Peyer's patch (tissue), 4 donors: ENCODE results near the gene MAB21L4.

ENCODE experiments used
- POLR2A ChIP-seq, 2 donors: fragments of 450-650 bp; IDR thresholded peaks; one replicate each; pipeline ENCODE4 v1.5.1; 2017; ENCODE audit warnings: antibody characterized with exemption in 2 of 2, mild to moderate bottlenecking in 2 of 2, moderate library complexity in 2 of 2
- TF ChIP-seq, protein P1 (sequence below), 6 experiments: fragments of 450-650 bp in 4 of 6; fragments of 200-600 bp in 2 of 6; sonication (generic) in 1 of 6; IDR thresholded peaks; one replicate each; pipeline ENCODE4 v1.5.1; 2017 to 2019; ENCODE audit warnings: antibody characterized with exemption in 6 of 6, mild to moderate bottlenecking in 3 of 6, moderate library complexity in 1 of 6

DNA sequence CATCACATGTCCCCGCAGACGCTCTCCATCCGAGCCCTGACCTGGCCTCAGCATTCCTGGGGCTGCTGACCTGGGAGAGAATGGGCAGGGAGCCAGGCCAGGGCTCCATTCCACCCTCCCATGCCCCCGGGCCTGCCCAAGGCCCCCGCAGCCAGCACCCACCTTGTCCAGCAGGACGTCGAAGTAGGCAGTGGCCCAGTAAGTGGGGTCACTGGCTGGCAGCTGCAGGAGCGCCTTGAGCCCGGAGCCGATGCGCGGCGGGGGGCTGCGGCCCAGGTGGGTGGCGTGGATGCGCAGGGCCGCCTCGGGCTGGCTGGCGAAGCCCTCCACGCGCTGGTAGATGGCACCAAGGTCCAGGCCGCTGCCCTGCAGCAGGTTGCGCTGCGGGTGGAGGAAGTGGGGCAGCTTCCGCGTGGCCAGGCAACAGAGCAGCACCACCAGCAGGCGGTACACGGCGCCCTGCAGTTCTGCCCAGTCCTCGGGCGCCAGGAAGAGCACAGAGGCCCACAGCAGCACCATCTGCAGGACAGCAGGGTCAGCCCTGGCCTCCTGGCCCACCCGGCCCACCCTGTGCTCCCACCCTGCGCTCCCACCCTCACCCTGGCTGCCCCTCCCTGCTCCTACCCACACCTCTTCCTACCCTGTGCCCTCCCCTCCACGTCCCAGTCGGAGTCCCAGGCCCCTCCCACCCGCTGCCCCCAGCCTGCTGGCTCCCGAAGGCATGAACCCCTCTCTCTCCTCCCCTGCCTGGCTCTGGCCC lies 7.6 kb downstream of the MAB21L4 start:
- TF ChIP-seq, protein P1, sequence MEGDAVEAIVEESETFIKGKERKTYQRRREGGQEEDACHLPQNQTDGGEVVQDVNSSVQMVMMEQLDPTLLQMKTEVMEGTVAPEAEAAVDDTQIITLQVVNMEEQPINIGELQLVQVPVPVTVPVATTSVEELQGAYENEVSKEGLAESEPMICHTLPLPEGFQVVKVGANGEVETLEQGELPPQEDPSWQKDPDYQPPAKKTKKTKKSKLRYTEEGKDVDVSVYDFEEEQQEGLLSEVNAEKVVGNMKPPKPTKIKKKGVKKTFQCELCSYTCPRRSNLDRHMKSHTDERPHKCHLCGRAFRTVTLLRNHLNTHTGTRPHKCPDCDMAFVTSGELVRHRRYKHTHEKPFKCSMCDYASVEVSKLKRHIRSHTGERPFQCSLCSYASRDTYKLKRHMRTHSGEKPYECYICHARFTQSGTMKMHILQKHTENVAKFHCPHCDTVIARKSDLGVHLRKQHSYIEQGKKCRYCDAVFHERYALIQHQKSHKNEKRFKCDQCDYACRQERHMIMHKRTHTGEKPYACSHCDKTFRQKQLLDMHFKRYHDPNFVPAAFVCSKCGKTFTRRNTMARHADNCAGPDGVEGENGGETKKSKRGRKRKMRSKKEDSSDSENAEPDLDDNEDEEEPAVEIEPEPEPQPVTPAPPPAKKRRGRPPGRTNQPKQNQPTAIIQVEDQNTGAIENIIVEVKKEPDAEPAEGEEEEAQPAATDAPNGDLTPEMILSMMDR (IDR thresholded peaks at IDR 0.05), result no peak
- no peak for TF ChIP-seq POLR2A (IDR thresholded peaks at IDR 0.05)
